Fibroblast of gingiva (primary cell): ENCODE results near the gene PLXNA4.
"Not testable (repeated sequence)": the region's sequence is repeated elsewhere in the genome, so short reads cannot be mapped to it uniquely, and the experiment has no call there.

Source experiments
- DNase-seq: peaks from one replicate; pipeline ENCODE4 v3.0.0-alpha.2; 2011; ENCODE audit warnings: low read depth

PLXNA4 gene

GRCh38 chr7:132575982-132576720 is at the start of gene PLXNA4:
Gene PLXNA4, minus strand, starts transcription at chr7:132576470. Its CDS starts 67,777 bp downstream, at chr7:132508693.
- no peak for DNase-seq

- DNase-seq, result no peak
Observed at GRCh38 chr7:132625651-132626050, 49.4 kb upstream of the PLXNA4 start.

GRCh38 chr7:132622081-132622480 is 45.8 kb upstream of the PLXNA4 start:
- peak; percentile 12 for DNase-seq

GRCh38 chr7:132619967-132620366 is 43.7 kb upstream of the PLXNA4 start:
- DNase-seq, result no peak

GRCh38 chr7:132618956-132619305 is 42.7 kb upstream of the PLXNA4 start:
- DNase-seq, result no peak

- no peak for DNase-seq
Observed at GRCh38 chr7:132618271-132618955, 42.1 kb upstream of the PLXNA4 start.

GRCh38 chr7:132614428-132615318 is 38.4 kb upstream of the PLXNA4 start:
- peak; percentile 20 for DNase-seq

GRCh38 chr7:132613737-132614136 is 37.5 kb upstream of the PLXNA4 start:
- DNase-seq, result no peak

GRCh38 chr7:132610995-132611394 is 34.7 kb upstream of the PLXNA4 start:
- DNase-seq, result no peak

- no peak for DNase-seq
Observed at GRCh38 chr7:132609906-132610520, 33.7 kb upstream of the PLXNA4 start.

GRCh38 chr7:132609222-132609621 is 33.0 kb upstream of the PLXNA4 start:
- no peak for DNase-seq

- DNase-seq, result no peak
Observed at GRCh38 chr7:132608523-132608922, 32.3 kb upstream of the PLXNA4 start.

- no peak for DNase-seq
Observed at GRCh38 chr7:132607656-132608055, 31.4 kb upstream of the PLXNA4 start.

GRCh38 chr7:132604121-132604520 is 27.9 kb upstream of the PLXNA4 start:
- no peak for DNase-seq

GRCh38 chr7:132603220-132603833 is 27.1 kb upstream of the PLXNA4 start:
- no peak for DNase-seq

- DNase-seq, result no peak
Observed at GRCh38 chr7:132601783-132602182, 25.5 kb upstream of the PLXNA4 start.

GRCh38 chr7:132596588-132596987 is 20.3 kb upstream of the PLXNA4 start:
- no peak for DNase-seq

- not testable (repeated sequence) for DNase-seq
Observed at GRCh38 chr7:132594741-132595140, 18.5 kb upstream of the PLXNA4 start.

- no peak for DNase-seq
Observed at GRCh38 chr7:132592936-132593335, 16.7 kb upstream of the PLXNA4 start.

- no peak for DNase-seq
Observed at GRCh38 chr7:132592231-132592920, 16.1 kb upstream of the PLXNA4 start.

GRCh38 chr7:132590162-132590561 is 13.9 kb upstream of the PLXNA4 start:
- no peak for DNase-seq
